HG02571 (cell line): ENCODE measurements around the gene ELMOD3.
"Not testable (repeated sequence)": the region's sequence is repeated elsewhere in the genome, so short reads cannot be mapped to it uniquely, and the experiment has no call there.

Experiments
- ATAC-seq: cut with Tn5 transposase; IDR thresholded peaks from one replicate; pipeline ENCODE4 v1.9.1; 2021; ENCODE audit warnings: mild to moderate bottlenecking, moderate library complexity; ENCODE audit not compliant: unreplicated experiment

Gene ELMOD3

DNA sequence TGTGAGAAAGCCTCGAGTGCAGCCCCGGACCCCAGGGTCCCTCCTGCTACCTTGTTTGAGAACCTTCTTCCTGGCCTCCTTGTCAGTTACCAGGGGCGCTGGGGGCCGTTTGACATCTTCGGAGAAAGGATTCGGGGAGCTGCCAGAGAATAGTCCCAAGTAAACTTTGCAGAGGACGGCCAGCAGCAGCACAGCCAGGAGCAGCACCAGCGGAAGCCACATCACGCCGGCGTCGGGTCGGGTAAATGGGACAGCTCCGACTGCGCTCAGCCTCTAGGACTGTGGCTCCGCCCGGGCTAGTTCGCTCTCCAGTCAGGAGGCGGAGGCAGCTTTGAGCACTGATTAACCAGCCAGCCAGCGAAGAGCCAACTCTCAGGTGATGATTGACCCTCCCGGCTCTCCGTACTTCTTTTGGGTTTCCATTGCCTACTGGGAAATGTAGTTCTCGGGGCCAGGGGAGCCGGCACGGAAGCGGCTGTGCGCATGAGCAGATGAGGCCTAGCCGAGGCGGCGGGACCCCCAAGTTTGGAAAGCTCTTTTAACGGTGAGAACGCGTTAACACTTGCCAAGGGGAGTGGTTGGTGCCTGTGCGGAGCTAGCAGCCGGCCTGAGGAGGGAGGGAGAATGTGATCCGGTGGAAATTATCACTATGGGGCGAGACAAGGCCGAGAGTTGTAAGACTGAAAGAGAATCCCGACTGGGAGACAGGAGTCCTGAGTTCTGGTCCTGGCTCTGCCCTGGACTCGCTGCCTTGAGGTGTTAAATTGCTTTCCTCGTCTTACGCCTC is at the start of gene ELMOD3, which contains the start of gene RETSAT:
TSS of gene ELMOD3 (plus strand) at position 484 of the 787 bp plus-strand sequence. CDS start 2,430 bp downstream, outside the sequence.
TSS of gene RETSAT (minus strand) at position 243 of the 787 bp plus-strand sequence. CDS start at position 222, 21 bp downstream.
- peak; percentile 95 for ATAC-seq

DNA sequence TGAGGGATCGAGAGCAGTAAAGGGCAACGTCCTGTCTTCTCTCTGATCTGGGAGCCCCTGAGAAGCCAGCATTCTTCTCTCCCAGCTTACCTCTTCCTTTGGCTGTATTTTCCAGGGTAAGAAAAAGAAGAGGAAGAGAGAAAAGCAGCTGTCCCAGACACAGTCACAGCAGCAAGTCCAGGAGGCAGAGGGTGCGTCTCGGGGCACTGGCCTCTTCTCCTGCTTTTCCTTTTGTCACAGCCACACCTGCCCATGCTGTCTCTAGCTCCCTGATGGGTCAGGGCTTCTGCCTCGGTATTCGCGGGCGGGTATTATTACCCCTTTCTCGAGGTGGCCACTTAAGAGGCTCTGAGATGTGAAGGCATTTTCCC is 47.1 kb upstream of the ELMOD3 start:
- ATAC-seq, result no peak

- ATAC-seq, result no peak
These were observed 46.4 kb upstream of the ELMOD3 start for GRCh38 chr2:85308201-85308600.

- no peak for ATAC-seq
These were observed 45.5 kb upstream of the ELMOD3 start for GRCh38 chr2:85308896-85309555.

DNA sequence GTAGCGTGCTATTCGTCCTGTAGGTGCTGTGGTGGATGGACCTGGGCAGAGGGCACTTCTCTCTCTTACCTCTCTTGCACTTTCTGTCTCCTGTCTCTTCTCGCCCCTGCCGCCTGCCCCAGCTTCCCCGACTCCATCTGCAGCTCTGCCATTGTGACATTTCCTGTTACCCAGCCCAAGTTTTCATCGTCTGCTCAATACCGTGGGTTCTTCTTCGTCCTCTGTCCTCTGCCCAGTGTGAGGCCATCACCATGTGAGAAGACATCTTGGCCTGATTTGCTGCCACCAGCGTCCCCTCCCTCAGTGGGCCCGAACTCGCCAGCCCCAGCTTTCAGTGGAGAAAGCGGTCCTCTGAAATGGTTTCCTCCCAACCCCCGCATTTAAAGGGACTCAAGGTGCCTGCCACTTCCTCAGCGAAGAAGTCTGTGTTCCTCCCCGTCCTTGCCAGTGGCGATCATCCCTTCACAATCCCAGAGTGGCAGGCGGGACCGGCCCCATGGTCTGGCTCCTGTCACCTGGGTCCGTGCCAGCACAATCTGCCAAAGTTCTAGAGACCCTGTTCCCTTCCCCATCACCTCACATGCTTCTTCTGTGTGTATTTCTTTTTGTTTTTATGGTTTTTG is 44.8 kb upstream of the ELMOD3 start:
- ATAC-seq, result no peak

GRCh38 chr2:85310330-85310729 is 44.2 kb upstream of the ELMOD3 start:
- ATAC-seq, result peak; percentile 63

DNA sequence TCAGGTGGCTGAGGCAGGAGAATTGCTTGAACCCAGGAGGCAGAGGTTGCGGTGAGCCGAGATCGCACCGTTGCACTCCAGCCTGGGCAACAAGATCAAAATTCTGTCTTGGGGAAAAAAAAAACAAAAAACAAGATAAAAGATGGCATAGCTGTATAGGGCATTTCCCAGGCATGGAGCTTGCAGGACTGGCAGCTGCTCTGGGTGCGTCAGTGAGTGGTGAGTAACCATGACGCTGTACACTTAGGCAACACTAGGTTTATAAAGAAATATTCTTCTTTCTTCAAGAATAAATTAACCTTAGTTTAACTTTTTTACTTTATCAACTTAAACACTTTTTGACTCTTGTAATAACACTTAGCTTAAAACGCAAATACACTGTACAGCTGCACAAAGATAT is 42.2 kb upstream of the ELMOD3 start:
- ATAC-seq, result no peak

DNA sequence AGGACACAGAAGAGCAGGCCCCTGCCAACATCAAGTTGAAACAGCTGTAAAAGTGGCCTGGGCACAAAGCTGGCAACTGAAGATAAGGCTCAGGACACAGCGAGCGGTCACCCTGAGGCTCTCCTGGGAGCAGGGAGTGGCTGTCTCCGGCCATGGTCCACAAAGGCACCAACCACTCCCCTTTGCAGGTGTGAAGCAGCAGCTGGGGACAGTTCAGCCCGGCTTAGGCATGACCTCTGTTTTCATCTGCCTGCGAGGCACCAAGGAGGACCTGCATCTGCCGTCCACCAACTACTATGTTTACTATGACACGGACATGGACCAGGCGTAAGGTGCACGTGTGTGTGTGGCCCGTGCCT is 39.7 kb upstream of the ELMOD3 start:
- no peak for ATAC-seq

GRCh38 chr2:85315921-85316320 is 38.6 kb upstream of the ELMOD3 start:
- ATAC-seq, result not testable (repeated sequence)

DNA sequence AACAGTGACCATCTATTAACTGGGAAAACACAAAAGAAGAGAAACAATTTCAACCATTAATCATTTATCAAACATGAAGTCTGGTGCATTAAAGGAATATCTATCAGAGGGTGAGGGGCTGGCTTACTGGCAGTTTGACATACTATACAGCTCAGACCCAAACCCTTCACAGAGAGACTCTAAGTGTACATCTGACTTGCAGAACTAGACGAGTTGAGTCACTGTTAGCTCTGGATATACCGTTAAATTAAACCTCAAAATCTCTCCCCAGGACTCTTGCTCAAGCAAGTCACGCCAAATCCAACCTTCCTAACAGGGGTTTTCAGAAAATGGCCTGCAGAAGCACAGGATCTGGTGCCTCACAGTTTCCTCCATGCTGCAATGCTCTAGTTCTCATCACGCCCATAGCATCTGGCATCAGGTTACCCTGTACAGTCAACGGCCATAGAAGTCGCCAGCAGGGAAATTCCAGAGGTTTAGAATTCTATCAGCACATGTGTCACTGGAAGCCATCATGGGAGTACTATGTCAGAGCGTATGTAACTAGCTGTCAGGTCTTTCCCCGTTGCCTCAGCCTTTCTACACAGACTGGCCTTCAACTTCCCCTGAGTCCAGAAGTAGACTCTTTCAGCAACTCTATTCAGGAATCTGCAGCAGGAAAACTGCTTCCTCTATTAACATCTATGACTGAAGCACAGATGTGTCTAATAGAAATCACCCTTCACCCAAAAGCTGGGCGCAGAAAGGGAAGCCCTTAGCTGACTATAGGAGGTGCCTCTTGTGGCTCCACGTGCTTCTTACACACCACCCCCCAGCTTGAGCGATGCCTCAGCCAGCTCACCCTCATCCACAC is 36.1 kb upstream of the ELMOD3 start:
- peak; percentile 61 for ATAC-seq

DNA sequence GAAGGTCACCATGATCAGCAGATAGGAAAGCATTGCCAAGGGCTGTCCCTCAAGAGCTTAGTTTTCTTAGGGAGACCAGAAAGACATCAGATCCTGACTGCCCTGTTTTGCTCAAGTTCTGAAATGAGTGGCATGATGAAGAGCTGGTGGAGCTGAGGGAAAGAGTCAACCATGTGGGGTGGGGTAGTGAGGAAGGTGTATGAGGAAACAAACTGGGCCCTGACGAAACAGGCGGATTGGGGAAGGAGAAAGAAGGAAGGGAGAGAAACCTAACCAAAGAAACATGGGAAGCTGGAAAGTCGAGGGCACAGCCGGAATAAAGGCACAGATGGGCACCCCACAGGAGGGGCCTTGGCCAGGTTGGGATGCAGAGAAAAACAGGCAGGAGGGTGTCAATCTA is 34.8 kb upstream of the ELMOD3 start:
- ATAC-seq, result no peak

DNA sequence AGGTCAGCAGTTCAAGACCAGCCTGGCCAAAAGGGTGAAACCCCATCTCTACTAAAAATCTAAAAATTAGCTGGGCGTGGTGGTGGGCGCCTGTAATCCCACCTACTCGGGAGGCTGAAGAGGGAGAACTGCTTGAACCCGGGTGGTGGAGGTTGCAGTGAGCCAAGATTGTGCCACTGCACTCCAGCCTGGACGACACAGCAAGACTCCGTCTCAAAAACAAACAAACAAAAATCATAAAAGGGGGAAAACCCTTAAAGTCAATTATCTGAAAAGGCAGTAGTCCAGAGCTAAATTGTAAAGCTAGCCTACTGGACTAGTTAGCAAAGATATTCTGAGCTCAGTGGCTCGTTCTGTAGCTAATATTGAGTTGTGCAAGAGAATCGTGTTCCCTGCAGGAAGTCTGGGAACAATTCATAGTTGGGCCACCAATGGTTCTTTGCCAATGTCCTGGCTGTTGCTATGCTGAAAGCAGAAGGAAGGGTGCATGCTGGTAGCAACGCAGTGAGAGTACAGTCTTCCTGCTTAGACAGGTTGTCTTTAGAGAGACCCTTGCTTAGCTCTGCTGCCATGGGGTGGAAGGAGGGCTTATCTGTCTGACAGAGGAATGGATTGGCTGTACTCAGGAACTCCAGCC is 31.1 kb upstream of the ELMOD3 start:
- ATAC-seq, result no peak

GRCh38 chr2:85323988-85324367 is 30.6 kb upstream of the ELMOD3 start:
- ATAC-seq, result not testable (repeated sequence)

- no peak for ATAC-seq
These were observed 29.7 kb upstream of the ELMOD3 start for GRCh38 chr2:85324639-85325465.

- ATAC-seq, result no peak
These were observed 29.1 kb upstream of the ELMOD3 start for GRCh38 chr2:85325466-85325811.

- ATAC-seq, result peak; percentile 29
These were observed 28.0 kb upstream of the ELMOD3 start for GRCh38 chr2:85326406-85327159.

DNA sequence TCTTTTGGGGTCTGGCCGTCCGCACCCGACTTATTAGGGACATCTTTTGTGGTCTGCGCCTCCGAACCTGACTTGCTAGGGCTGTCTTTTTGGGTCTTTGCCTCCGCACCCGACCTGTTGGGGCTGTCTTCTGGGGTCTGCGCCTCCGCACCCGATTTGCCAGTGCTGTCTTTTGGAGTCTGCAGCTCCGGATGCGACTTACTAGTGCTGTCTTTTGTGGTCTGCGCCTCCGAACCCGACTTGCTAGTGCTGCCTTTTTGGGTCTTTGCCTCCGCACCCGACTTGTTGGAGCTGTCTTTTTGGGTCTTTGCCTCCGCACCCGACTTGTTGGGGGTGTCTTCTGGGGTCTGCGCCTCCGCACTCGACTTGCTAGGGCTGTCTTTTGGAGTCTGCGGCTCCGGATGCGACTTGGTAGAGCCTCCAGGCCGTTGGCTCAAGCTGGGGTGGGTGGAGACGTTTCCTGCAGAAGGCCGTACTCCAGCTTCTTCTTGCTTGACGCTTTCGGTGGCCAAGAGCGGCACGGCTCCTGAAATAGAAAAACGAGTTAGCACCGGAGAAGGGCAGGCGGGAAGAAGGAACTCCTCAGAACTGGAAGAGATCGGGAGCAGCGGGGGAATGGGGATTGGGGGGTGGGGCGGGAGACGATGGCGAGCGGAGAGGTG is 27.3 kb upstream of the ELMOD3 start:
- peak; percentile 29 for ATAC-seq

DNA sequence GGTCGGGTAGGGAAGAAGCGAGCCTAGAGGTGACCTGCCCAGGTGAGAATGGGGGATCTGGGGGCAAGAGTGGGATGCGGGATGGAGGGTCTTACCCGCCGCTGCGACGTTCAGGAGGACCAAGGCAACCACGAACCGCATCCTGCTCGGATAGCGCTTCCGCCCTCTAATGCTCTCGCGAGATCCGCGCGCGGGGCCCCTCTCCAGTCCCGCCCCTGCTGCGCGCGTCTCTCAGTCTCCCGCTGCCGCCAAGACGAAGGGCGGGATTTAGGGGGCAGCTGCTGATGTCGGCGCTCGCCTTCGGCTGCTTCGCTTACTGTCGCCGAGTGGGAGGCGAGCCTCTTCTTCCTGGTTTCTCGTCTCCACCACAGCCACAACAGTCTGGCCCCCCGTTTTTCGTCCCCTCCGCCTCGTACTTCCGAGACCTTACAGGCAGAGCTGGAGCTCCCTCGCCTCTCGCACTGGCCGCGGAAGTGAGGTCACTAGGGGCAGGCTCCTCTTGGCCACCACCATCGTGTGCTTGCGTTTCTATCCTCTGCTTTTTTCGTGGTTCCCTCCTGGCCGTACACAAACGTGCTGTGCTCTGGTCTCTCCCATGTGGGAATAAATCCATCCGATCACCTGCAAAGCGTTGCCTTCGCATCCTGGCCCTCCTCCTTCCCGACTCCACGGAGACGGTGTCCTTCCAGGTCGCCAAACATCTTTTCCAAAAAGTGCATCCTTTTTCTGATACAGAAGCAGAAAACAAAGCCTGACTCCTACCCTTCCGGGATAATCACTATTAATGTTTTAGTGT is 26.5 kb upstream of the ELMOD3 start, which contains the start of gene TGOLN2:
TSS of gene TGOLN2 (minus strand) at position 168 of the 796 bp plus-strand sequence. CDS start at position 141, 27 bp downstream.
- peak; percentile 89 for ATAC-seq
